GM12878 (cell line): Measurements from ENCODE around the gene IPO8. TPM values are rescaled to one million over a fixed set of nuclear protein-coding genes. Genes with fewer than 3 reads are reported as not detected.

ENCODE experiments used
- ATAC-seq: fragments of 200-7000 bp; cut with Tn5 transposase; 3 replicates; pipeline ENCODE4 v1.9.1; 2020; ENCODE audit warnings: mild to moderate bottlenecking, moderate library complexity
- BruUV-seq: library from RNA; stranded (reverse); fragments of 400-500 nt; replicated peaks from 2 replicates; lab custom pipeline; 2021; lab: Mats Ljungman, UMichigan
- CTCF ChIA-PET: fragments of 300-600 bp; sonication (Branson Sonifier 250); formaldehyde crosslinking; extraction: SDS; loops from one replicate; lab custom pipeline; 2021; ENCODE audit warnings: inconsistent platforms; lab: Yijun Ruan, JAX
- POLR2A ChIA-PET: fragments of 350-600 bp; formaldehyde crosslinking; extraction: SDS; loops from one replicate; lab custom pipeline; 2021; ENCODE audit warnings: inconsistent platforms; lab: Charles Lee
- RAD21 ChIA-PET: fragments of 300-600 bp; sonication (Branson Sonifier 250); formaldehyde crosslinking; loops from one replicate; lab custom pipeline; 2023; ENCODE audit warnings: antibody characterized with exemption; ENCODE audit not compliant: unreplicated experiment; lab: Charles Lee
- SMC1A ChIA-PET: fragments of 300-600 bp; sonication (Branson Sonifier 250); formaldehyde crosslinking; loops from one replicate; lab custom pipeline; 2023; ENCODE audit not compliant: unreplicated experiment, uncharacterized antibody; lab: Charles Lee
- DNase-seq: peaks from one replicate; pipeline ENCODE4 v3.0.0-alpha.2; 2011; ENCODE audit warnings: low read depth, low spot score
- FAIRE-seq: peaks from 3 replicates; lab custom pipeline; 2011; peaks lifted over from hg19 to GRCh38; lab: Jason Lieb, UNC
- H2AFZ ChIP-seq: 2 replicates; pipeline ENCODE4 v1.6.0; 2011; ENCODE audit warnings: low read depth, low read length, control low read depth; ENCODE audit not compliant: control insufficient read depth
- H3K27ac ChIP-seq: 2 replicates; pipeline ENCODE4 v1.5.1; 2011; ENCODE audit warnings: control low read depth; ENCODE audit not compliant: control insufficient read depth, insufficient read depth
- H3K27me3 ChIP-seq, 2 experiments: replicated peaks in 1 of 2; 2 replicates each; pipeline versions ENCODE4 v1.6.0 to v1.6.1; 2011; ENCODE audit warnings: low read length in 1 of 2; ENCODE audit not compliant: control insufficient read depth in 2 of 2, insufficient read depth in 2 of 2
- H3K36me3 ChIP-seq, 2 experiments: 2 replicates each; pipeline ENCODE4 v1.5.1; 2011; ENCODE audit warnings: low read length in 1 of 2; ENCODE audit not compliant: control insufficient read depth in 2 of 2, insufficient read depth in 2 of 2
- H3K4me1 ChIP-seq: 2 replicates; pipeline ENCODE4 v1.6.1; 2011; ENCODE audit warnings: mild to moderate bottlenecking, low read length, moderate library complexity, mixed read lengths; ENCODE audit not compliant: control insufficient read depth, insufficient read depth
- H3K4me2 ChIP-seq: 2 replicates; pipeline ENCODE4 v1.6.0; 2011; ENCODE audit warnings: control low read depth; ENCODE audit not compliant: control insufficient read depth, insufficient read depth
- H3K4me3 ChIP-seq: fragments of 200-600 bp; sonication (generic); 2 replicates; pipeline ENCODE4 v1.5.1; 2016
- H3K79me2 ChIP-seq: 2 replicates; pipeline ENCODE4 v1.6.0; 2011; ENCODE audit warnings: low read length; ENCODE audit not compliant: control insufficient read depth, insufficient read depth
- H3K9ac ChIP-seq: 2 replicates; pipeline ENCODE4 v1.8.0; 2011; ENCODE audit warnings: low read length, control low read depth, mixed read lengths; ENCODE audit not compliant: control insufficient read depth, insufficient read depth
- H3K9me3 ChIP-seq: replicated peaks from 3 replicates; pipeline ENCODE4 v1.5.1; 2011; ENCODE audit warnings: mild to moderate bottlenecking, low read length; ENCODE audit not compliant: control insufficient read depth, insufficient read depth
- H4K20me1 ChIP-seq: 2 replicates; pipeline ENCODE4 v1.6.0; 2011; ENCODE audit not compliant: control insufficient read depth, insufficient read depth
- BMI1 ChIP-seq: fragments of 450-650 bp; IDR thresholded peaks from 2 replicates; pipeline ENCODE4 v1.6.1; 2016; ENCODE audit warnings: mild to moderate bottlenecking, moderate library complexity, borderline replicate concordance
- BRCA1 ChIP-seq: IDR thresholded peaks from 2 replicates; pipeline ENCODE4 v1.6.1; 2011; ENCODE audit warnings: low read depth, low read length, improper control_type of control experiment
- CREB1 ChIP-seq: IDR thresholded peaks from 2 replicates; pipeline ENCODE4 v1.6.1; 2012; ENCODE audit warnings: low read depth, mild to moderate bottlenecking, inconsistent platforms
- FOXM1 ChIP-seq: IDR thresholded peaks from 2 replicates; pipeline ENCODE4 v1.6.1; 2012; ENCODE audit warnings: low read depth, mild to moderate bottlenecking, inconsistent platforms, low read length, moderate library complexity
- MEF2B ChIP-seq: fragments of 450-650 bp; IDR thresholded peaks from 2 replicates; pipeline ENCODE4 v1.6.1; 2018; ENCODE audit warnings: mild to moderate bottlenecking, moderate library complexity; ENCODE audit not compliant: partially characterized antibody, poor library complexity, severe bottlenecking
- PAX8 ChIP-seq: fragments of 450-650 bp; IDR thresholded peaks from 2 replicates; pipeline ENCODE4 v1.6.1; 2017; ENCODE audit warnings: mild to moderate bottlenecking, moderate library complexity
- POLR2AphosphoS5 ChIP-seq: IDR thresholded peaks from 2 replicates; pipeline ENCODE4 v1.6.1; 2011; ENCODE audit warnings: mild to moderate bottlenecking, low read length, inconsistent platforms
- SMC3 ChIP-seq: IDR thresholded peaks from 2 replicates; pipeline ENCODE4 v1.6.1; 2011; ENCODE audit warnings: low read length, improper control_type of control experiment, borderline replicate concordance
- TCF12 ChIP-seq: IDR thresholded peaks from 2 replicates; pipeline ENCODE4 v1.6.1; 2011; ENCODE audit warnings: low read depth, mild to moderate bottlenecking, low read length
- ZNF24 ChIP-seq: fragments of 450-650 bp; IDR thresholded peaks from 2 replicates; pipeline ENCODE4 v1.6.1; 2017; ENCODE audit warnings: antibody characterized with exemption, mild to moderate bottlenecking
- WGBS: methylation state at CpG from one replicate; pipeline ENCODE4 v1.1.6; 2016; ENCODE audit warnings: low lambda C conversion rate; ENCODE audit not compliant: insufficient replicate concordance, insufficient coverage; ENCODE audit errors: missing lambda C conversion rate; 5-methylcytosine and 5-hydroxymethylcytosine counted together
- in situ Hi-C: fragments of 300-500 bp; cut with MboI; formaldehyde crosslinking; loops from 9 replicates; pipeline ENCODE4 v1.14.3; 2018; ENCODE audit warnings: mixed read lengths
- intact Hi-C: fragments of 100-400 bp; cut with micrococcal nuclease; formaldehyde crosslinking; loops from one replicate; pipeline ENCODE4 v1.14.2; 2022; ENCODE audit not compliant: unreplicated experiment
- polyA plus RNA-seq, 11 experiments: library from polyadenylated mRNA; depleted of rRNA in 4 of 11; unstranded in 6 of 11; stranded (reverse) in 5 of 11; fragments of >200 nt; fragmentation: Nextera tagmentation in 4 of 11; fragmentation: Illumina TruSeq in 1 of 11; extraction: Ambion mirVana in 4 of 11; extraction: Trizol in 1 of 11; gene quantifications; 1 replicate in 1 of 11; 2 replicates in 10 of 11; pipeline versions ENCODE4 v1.2.1 to v1.2.3, GENCODE V29; 2011 to 2016; ENCODE audit warnings: inconsistent platforms in 2 of 11, missing spikeins in 2 of 11, low read depth in 1 of 11
- total RNA-seq, 4 experiments: library from RNA; depleted of rRNA in 3 of 4; stranded (reverse); fragments of >200 nt in 3 of 4; fragmentation: Illumina TruSeq in 1 of 4; extraction: Trizol in 1 of 4; gene quantifications; 2 replicates each; pipeline versions ENCODE4 v1.2.1 to v1.2.3, GENCODE V29; 2013 to 2021
- TF ChIP-seq, protein P1 (sequence below): fragments of 450-650 bp; IDR thresholded peaks from 2 replicates; pipeline ENCODE4 v1.6.1; 2017; ENCODE audit warnings: mild to moderate bottlenecking, moderate library complexity
- TF ChIP-seq, protein P2 (sequence below): IDR thresholded peaks from 2 replicates; pipeline ENCODE4 v1.6.1; 2011; ENCODE audit warnings: mild to moderate bottlenecking, low read depth, low read length, moderate library complexity; ENCODE audit not compliant: insufficient replicate concordance
- TF ChIP-seq, protein P3 (sequence below), 3 experiments: IDR thresholded peaks in 2 of 3; conservative IDR thresholded peaks in 1 of 3; 2 replicates each; pipeline ENCODE4 v1.5.1; 2011; ENCODE audit warnings: low read depth in 3 of 3, low read length in 3 of 3, mild to moderate bottlenecking in 3 of 3, control low read depth in 2 of 3, moderate library complexity in 2 of 3, inconsistent platforms in 1 of 3, mixed read lengths in 1 of 3; ENCODE audit not compliant: control insufficient read depth in 2 of 3, insufficient read depth in 1 of 3; ENCODE audit errors: extremely low read depth in 1 of 3

IPO8 gene
- total and polyA plus RNA-seq, 10 of the 15 experiments (the other 5 are each of a cell fraction or from before 2014, with no cell fraction given): 6.9 to 38.5 (median 15.1) TPM

DNA sequence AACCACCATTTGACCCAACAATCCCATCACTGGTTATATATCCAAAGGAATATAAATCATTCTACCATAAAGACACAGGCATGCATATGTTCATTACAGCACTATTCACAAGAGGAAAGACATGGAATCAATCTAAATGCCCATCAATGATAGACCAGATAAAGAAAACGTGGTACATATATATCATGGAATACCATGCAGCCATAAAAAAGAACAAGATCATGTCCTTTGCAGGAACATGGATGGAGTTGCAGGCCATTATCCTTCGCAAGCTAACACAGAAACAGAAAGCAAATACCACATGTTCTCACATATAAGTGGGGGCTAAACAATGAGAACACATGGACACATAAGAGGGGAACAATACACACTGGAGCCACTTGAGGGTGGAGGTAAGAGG lies 43.4 kb upstream of the IPO8 start (continued):
- TF ChIP-seq TCF12: no peak
- TF ChIP-seq, all 136 proteins: peak for 0

DNA sequence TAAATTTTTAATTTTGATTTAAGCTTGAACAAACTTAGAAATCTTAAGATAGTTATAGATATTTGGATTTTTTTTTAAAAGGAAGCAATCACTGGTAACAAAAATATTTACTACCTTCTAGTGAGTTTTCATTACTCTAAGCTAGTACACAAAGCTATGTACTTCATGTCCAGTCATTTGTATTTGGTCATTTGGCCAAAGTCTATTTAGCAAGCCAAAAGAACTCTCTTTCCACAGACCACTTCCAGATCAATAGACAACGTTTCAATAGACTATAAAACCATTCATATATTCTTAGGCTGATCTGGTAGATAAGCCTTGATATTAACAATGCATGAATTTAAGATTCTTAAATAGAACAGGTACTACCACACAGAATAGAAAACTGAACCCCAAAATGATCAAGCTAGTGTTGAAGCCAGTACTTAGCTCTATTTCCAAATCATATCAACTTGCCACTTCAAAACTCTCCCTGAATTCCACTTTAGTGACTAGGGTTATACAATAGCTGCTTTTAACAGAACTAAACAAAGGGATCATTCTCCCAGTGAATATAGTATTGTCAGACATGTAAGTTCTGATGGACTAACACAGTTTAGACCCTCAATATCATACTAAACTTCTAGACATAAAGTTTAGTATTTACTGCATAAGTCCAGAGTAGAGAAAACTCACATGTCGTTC lies 37.4 kb upstream of the IPO8 start:
- intact Hi-C loops (no loop called here), in situ Hi-C loops (no loop called here)
- 98% methylated on average over 2 of the region's 2 CpGs for WGBS
- RAD21 ChIA-PET: no interaction called here
- Histone ChIP-seq H3K36me3 (no peaks in the 10 kb centered on the region; a peak in 1 of 4 replicates), H3K9me3 (no peaks in the 10 kb centered on the region), H3K4me3 (no peak overlapping the region), H3K4me1 (no peaks in the 10 kb centered on the region), H2AFZ (no peak overlapping the region), H3K27ac (no peak overlapping the region), H4K20me1 (no peaks in the 10 kb centered on the region), H3K9ac (no peak overlapping the region), H3K4me2 (no peak overlapping the region), H3K27me3 (no peaks in the 10 kb centered on the region), H3K79me2 (no peaks in the 10 kb centered on the region)
- POLR2A ChIA-PET: interaction anchor here (1.5 kb wide), 1 partner anchor 8 kb away, joined by 3 read pairs; no protein-coding TSS in a partner anchor
- DNase-seq: no peak
- no peak for FAIRE-seq
- SMC1A ChIA-PET: interaction anchor here (1.1 to 2.0 kb wide), 3 partner anchors 9 to 42 kb away, joined by 3 to 7 read pairs (median 5); no protein-coding TSS in a partner anchor
- BruUV-seq: no TSS peak
- CTCF ChIA-PET: interaction anchor here (0.7 to 2.1 kb wide), 2 partner anchors 9 to 20 kb away, joined by 3 to 6 read pairs; no protein-coding TSS in a partner anchor
- TF ChIP-seq, protein P1, sequence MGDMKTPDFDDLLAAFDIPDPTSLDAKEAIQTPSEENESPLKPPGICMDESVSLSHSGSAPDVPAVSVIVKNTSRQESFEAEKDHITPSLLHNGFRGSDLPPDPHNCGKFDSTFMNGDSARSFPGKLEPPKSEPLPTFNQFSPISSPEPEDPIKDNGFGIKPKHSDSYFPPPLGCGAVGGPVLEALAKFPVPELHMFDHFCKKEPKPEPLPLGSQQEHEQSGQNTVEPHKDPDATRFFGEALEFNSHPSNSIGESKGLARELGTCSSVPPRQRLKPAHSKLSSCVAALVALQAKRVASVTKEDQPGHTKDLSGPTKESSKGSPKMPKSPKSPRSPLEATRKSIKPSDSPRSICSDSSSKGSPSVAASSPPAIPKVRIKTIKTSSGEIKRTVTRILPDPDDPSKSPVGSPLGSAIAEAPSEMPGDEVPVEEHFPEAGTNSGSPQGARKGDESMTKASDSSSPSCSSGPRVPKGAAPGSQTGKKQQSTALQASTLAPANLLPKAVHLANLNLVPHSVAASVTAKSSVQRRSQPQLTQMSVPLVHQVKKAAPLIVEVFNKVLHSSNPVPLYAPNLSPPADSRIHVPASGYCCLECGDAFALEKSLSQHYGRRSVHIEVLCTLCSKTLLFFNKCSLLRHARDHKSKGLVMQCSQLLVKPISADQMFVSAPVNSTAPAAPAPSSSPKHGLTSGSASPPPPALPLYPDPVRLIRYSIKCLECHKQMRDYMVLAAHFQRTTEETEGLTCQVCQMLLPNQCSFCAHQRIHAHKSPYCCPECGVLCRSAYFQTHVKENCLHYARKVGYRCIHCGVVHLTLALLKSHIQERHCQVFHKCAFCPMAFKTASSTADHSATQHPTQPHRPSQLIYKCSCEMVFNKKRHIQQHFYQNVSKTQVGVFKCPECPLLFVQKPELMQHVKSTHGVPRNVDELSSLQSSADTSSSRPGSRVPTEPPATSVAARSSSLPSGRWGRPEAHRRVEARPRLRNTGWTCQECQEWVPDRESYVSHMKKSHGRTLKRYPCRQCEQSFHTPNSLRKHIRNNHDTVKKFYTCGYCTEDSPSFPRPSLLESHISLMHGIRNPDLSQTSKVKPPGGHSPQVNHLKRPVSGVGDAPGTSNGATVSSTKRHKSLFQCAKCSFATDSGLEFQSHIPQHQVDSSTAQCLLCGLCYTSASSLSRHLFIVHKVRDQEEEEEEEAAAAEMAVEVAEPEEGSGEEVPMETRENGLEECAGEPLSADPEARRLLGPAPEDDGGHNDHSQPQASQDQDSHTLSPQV: no peak
- TF ChIP-seq, protein P2, sequence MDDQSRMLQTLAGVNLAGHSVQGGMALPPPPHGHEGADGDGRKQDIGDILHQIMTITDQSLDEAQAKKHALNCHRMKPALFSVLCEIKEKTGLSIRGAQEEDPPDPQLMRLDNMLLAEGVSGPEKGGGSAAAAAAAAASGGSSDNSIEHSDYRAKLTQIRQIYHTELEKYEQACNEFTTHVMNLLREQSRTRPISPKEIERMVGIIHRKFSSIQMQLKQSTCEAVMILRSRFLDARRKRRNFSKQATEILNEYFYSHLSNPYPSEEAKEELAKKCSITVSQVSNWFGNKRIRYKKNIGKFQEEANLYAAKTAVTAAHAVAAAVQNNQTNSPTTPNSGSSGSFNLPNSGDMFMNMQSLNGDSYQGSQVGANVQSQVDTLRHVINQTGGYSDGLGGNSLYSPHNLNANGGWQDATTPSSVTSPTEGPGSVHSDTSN: no peak
- TF ChIP-seq, protein P3, sequence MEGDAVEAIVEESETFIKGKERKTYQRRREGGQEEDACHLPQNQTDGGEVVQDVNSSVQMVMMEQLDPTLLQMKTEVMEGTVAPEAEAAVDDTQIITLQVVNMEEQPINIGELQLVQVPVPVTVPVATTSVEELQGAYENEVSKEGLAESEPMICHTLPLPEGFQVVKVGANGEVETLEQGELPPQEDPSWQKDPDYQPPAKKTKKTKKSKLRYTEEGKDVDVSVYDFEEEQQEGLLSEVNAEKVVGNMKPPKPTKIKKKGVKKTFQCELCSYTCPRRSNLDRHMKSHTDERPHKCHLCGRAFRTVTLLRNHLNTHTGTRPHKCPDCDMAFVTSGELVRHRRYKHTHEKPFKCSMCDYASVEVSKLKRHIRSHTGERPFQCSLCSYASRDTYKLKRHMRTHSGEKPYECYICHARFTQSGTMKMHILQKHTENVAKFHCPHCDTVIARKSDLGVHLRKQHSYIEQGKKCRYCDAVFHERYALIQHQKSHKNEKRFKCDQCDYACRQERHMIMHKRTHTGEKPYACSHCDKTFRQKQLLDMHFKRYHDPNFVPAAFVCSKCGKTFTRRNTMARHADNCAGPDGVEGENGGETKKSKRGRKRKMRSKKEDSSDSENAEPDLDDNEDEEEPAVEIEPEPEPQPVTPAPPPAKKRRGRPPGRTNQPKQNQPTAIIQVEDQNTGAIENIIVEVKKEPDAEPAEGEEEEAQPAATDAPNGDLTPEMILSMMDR (IDR thresholded peaks at IDR 0.05 in 2 of 3, conservative IDR thresholded peaks at IDR 0.05 in 1 of 3; ENCODE audit: control insufficient read depth in 2 of 3, extremely low read depth in 1 of 3, insufficient read depth in 1 of 3, low read depth in 3 of 3, low read length in 3 of 3): no peak
- TF ChIP-seq ZNF24 (no peak), BMI1 (no peak), CREB1 (no peak), MEF2B (no peak), SMC3 (no peak), POLR2AphosphoS5 (no peak), PAX8 (no peak), BRCA1 (no peak), FOXM1 (no peak)
- ATAC-seq: no peak
